ENCODE measurements around the gene CTNNAL1. TPM values are rescaled to one million over a fixed set of nuclear protein-coding genes. Genes with fewer than 3 reads are reported as not detected.
"Not testable (repeated sequence)": the region's sequence is repeated elsewhere in the genome, so short reads cannot be mapped to it uniquely, and the experiment has no call there.

CTNNAL1 gene
- total RNA-seq, 2 donors from 2014 or later, result 3.1 to 9.6 TPM

GRCh38 chr9:108921200-108921599 lies 92.1 kb downstream of the CTNNAL1 start:
- no peak overlapping the region for H3K27ac Mint-ChIP-seq
- DNase-seq (no peak), ATAC-seq (no peak)
- no peak overlapping the region for H3K4me3 Mint-ChIP-seq
- H3K36me3 Mint-ChIP-seq (ENCODE audit: low read depth), result peaks cover 20% of the 10 kb centered on the region
- H3K27me3 Mint-ChIP-seq, result no peaks in the 10 kb centered on the region
- no peaks in the 10 kb centered on the region for H3K9me3 ChIP-seq (ENCODE audit: control insufficient read depth, low read length, poor library complexity, severe bottlenecking)
- H3K4me1 Mint-ChIP-seq, result peaks cover 11% of the 10 kb centered on the region

DNA sequence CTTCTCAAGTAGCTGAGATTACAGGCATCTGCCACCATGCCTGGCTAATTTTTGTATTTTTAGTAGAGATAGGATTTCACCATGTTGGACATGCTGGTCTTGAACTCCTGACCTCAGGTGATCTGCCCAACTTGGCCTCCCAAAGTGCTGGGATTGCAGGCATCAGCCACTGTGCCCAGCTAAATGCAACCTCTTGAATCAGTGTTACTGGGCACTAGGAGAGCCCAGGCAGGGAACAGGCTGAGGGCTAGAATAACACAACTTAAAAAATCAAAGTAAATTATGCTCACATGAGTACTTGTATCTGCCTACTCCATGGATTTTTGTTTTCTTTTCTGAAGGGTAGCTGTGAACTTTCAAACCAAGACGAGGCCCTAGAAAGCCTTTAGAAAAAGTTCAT lies 92.9 kb downstream of the CTNNAL1 start:
- not testable (repeated sequence) for ATAC-seq; H3K27ac Mint-ChIP-seq; H3K4me3 Mint-ChIP-seq; H3K4me1 Mint-ChIP-seq; DNase-seq; H3K9me3 ChIP-seq (ENCODE audit: control insufficient read depth, low read length, poor library complexity, severe bottlenecking); H3K27me3 Mint-ChIP-seq
- H3K36me3 Mint-ChIP-seq (ENCODE audit: low read depth), result peaks cover 18% of the 10 kb centered on the region

GRCh38 chr9:108919517-108919916 lies 93.8 kb downstream of the CTNNAL1 start:
- no peak for ATAC-seq
- Mint-ChIP-seq H3K4me1 (peaks cover under 1% of the 10 kb centered on the region), H3K27ac (no peak overlapping the region), H3K36me3 (ENCODE audit: low read depth) (peaks cover 9% of the 10 kb centered on the region), H3K4me3 (no peak overlapping the region), H3K27me3 (no peaks in the 10 kb centered on the region)
- no peak for DNase-seq
- H3K9me3 ChIP-seq (ENCODE audit: control insufficient read depth, low read length, poor library complexity, severe bottlenecking), result no peaks in the 10 kb centered on the region

- H3K9me3 ChIP-seq (ENCODE audit: control insufficient read depth, low read length, poor library complexity, severe bottlenecking), result no peaks in the 10 kb centered on the region
- Mint-ChIP-seq H3K4me1 (peaks cover 19% of the 10 kb centered on the region), H3K36me3 (ENCODE audit: low read depth) (peaks cover 14% of the 10 kb centered on the region), H3K27ac (no peak overlapping the region), H3K27me3 (no peaks in the 10 kb centered on the region), H3K4me3 (no peak overlapping the region)
- no peak for ATAC-seq
- DNase-seq, result no peak
These were observed 99.9 kb downstream of the CTNNAL1 start for GRCh38 chr9:108913391-108913790.

DNA sequence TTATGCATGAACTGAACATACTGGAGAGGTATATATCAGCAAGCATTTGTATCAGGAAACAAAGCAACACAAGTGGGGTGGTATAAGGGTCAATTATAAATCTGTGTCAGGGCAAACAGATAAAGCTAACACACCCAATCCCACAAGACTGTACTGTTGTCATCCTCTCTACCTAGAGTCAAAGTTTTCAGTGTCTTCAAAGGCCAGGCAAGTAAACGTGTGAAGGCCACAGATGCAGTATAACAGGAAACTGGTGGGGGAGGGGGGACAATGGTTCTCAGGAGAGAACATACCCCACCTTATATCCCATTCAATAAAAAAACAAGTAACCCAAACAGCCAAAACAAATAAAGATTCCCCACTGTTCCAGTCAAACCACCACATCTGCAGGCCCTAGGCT lies 101.5 kb downstream of the CTNNAL1 start:
- Mint-ChIP-seq H3K27ac (peak overlapping the region; percentile 66), H3K4me1 (peaks cover 20% of the 10 kb centered on the region), H3K36me3 (ENCODE audit: low read depth) (peaks cover 21% of the 10 kb centered on the region), H3K4me3 (no peak overlapping the region), H3K27me3 (no peaks in the 10 kb centered on the region)
- ATAC-seq (peak; percentile 72), DNase-seq (no peak)
- H3K9me3 ChIP-seq (ENCODE audit: control insufficient read depth, low read length, poor library complexity, severe bottlenecking), result no peaks in the 10 kb centered on the region

GRCh38 chr9:108910914-108911313 lies 102.4 kb downstream of the CTNNAL1 start:
- no peak for DNase-seq
- peaks cover 22% of the 10 kb centered on the region for H3K36me3 Mint-ChIP-seq (ENCODE audit: low read depth)
- no peaks in the 10 kb centered on the region for H3K27me3 Mint-ChIP-seq
- H3K9me3 ChIP-seq (ENCODE audit: control insufficient read depth, low read length, poor library complexity, severe bottlenecking), result no peaks in the 10 kb centered on the region
- no peak overlapping the region for H3K4me3 Mint-ChIP-seq
- peaks cover 20% of the 10 kb centered on the region for H3K4me1 Mint-ChIP-seq
- peak overlapping the region; percentile 66 for H3K27ac Mint-ChIP-seq
- ATAC-seq, result no peak

DNA sequence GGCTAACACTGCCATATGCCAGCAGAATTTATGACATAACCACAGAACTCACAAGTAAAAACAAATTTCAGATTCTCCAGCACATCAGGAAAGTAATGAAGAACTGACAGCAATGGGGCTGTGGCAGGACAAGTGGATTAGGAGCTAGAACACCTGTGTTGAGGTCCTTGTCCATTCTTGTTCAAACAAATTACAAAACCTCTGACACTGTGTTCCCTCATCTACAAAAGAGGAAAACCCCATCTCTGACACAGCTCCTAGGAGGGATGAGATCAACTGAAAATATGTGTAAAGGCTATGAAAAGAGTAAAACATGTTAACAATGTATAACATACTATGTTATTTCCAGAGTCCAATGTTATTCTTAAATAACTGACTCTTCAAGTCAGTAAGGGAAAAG lies 102.9 kb downstream of the CTNNAL1 start:
- no peak for ATAC-seq

DNA sequence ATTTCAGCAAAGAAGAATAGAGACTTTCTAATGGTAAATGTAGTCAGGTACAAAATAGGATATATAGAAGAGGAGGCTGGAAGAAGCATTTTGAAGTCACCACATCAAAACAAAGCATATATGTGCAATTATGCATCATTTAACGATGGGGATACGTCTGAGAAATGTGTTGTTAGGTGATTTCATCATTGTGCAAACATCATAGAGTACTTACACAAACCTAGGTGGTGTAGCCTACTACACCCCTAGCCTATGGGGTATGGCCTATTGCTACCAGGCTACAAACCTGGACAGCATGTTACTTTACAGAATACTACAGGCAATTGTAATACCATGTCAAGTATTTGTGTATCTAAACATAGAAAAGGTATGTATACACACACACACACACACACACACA lies 107.8 kb downstream of the CTNNAL1 start:
- no peak overlapping the region for H3K4me3 Mint-ChIP-seq
- H3K27me3 Mint-ChIP-seq, result no peaks in the 10 kb centered on the region
- peak overlapping the region; percentile 34 for H3K27ac Mint-ChIP-seq
- peaks cover 42% of the 10 kb centered on the region for H3K36me3 Mint-ChIP-seq (ENCODE audit: low read depth)
- ATAC-seq, result no peak
- peaks cover 19% of the 10 kb centered on the region for H3K4me1 Mint-ChIP-seq
- DNase-seq, result no peak
- no peaks in the 10 kb centered on the region for H3K9me3 ChIP-seq (ENCODE audit: control insufficient read depth, low read length, poor library complexity, severe bottlenecking)

More for the DNA sequence above, 102.9 kb downstream of the CTNNAL1 start:
- peaks cover 23% of the 10 kb centered on the region for H3K36me3 Mint-ChIP-seq (ENCODE audit: low read depth)
- peak overlapping the region; percentile 66 for H3K27ac Mint-ChIP-seq
- no peaks in the 10 kb centered on the region for H3K27me3 Mint-ChIP-seq
- no peak for DNase-seq
- no peaks in the 10 kb centered on the region for H3K9me3 ChIP-seq (ENCODE audit: control insufficient read depth, low read length, poor library complexity, severe bottlenecking)
- peaks cover 20% of the 10 kb centered on the region for H3K4me1 Mint-ChIP-seq
- H3K4me3 Mint-ChIP-seq, result no peak overlapping the region

DNA sequence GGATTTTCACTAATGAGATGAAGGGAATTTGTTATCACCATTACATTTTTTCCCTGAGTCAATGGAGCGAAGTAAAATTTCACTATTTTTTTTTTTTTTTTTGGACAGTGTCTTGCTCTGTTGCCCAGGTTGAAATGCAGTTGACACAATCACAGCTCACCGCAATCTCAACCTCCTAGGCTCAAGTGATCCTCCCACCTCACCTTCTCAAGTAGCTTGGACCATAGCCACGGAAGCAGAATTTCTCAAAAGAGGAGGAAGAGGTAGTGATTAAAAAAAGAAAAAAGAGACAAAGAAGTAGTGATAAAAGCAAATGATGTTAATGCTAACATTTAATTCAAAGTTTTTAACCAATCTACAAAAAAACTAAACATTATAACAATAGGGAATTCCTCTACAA lies 109.1 kb downstream of the CTNNAL1 start:
- Mint-ChIP-seq H3K36me3 (ENCODE audit: low read depth) (peaks cover 42% of the 10 kb centered on the region), H3K27me3 (no peaks in the 10 kb centered on the region), H3K4me1 (peaks cover 14% of the 10 kb centered on the region), H3K27ac (no peak overlapping the region), H3K4me3 (no peak overlapping the region)
- ATAC-seq (no peak), DNase-seq (no peak)
- H3K9me3 ChIP-seq (ENCODE audit: control insufficient read depth, low read length, poor library complexity, severe bottlenecking), result no peaks in the 10 kb centered on the region

DNA sequence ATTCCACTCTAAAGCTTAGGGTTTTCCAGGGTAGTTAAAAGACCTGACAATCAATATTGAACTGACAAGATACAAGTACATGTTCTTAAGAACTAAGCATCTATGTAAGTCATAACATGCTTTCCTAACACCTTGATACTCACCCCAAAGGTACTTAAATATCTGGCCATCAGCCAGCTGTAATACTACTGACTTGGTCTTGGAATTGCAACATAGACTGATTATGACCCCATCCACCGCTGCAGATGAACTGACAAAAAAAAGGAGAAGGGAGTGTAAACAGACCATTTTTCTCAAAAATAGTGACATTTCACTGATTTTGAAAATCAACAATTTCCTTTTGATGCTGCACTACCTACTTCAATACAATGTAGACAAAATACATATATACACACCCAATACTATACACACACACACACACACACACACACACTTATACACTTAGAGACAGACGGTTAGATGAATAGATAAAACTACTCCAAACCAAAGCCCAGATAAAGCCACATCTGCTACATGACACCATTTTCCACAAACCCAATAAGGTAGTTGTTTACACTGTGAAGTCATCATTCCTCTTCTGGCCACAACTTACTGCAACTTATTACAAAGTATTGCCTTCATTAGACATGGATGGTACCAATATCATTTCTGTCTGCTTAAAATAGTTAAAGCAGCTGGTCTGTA lies 109.7 kb downstream of the CTNNAL1 start:
- H3K9me3 ChIP-seq (ENCODE audit: control insufficient read depth, low read length, poor library complexity, severe bottlenecking), result no peaks in the 10 kb centered on the region
- Mint-ChIP-seq H3K36me3 (ENCODE audit: low read depth) (peaks cover 37% of the 10 kb centered on the region), H3K27ac (no peak overlapping the region), H3K4me1 (peaks cover 14% of the 10 kb centered on the region), H3K27me3 (no peaks in the 10 kb centered on the region), H3K4me3 (no peak overlapping the region)
- DNase-seq (no peak), ATAC-seq (no peak)

DNA sequence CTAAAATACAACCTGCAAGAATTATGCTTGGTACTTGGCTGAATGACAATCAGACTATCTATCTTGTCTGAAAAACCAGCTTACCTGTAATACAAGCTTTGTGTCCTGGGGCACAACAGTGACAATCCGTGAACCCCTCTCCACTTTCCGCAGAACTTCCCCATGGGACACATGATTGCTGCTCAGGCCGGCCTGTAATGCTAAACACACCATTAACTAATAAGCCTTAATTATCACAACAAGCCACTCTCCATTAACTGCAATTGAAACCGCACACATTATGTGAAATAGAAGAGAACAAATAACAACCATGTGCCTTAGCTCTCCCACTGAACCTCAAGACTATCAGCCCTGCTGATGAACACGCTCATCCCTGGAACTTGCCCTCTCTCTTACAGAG lies 113.1 kb downstream of the CTNNAL1 start:
- no peak for ATAC-seq
- Mint-ChIP-seq H3K4me1 (peaks cover 9% of the 10 kb centered on the region), H3K27ac (no peak overlapping the region), H3K4me3 (no peak overlapping the region), H3K36me3 (ENCODE audit: low read depth) (peaks cover 29% of the 10 kb centered on the region), H3K27me3 (no peaks in the 10 kb centered on the region)
- DNase-seq, result no peak
- H3K9me3 ChIP-seq (ENCODE audit: control insufficient read depth, low read length, poor library complexity, severe bottlenecking), result no peaks in the 10 kb centered on the region

DNA sequence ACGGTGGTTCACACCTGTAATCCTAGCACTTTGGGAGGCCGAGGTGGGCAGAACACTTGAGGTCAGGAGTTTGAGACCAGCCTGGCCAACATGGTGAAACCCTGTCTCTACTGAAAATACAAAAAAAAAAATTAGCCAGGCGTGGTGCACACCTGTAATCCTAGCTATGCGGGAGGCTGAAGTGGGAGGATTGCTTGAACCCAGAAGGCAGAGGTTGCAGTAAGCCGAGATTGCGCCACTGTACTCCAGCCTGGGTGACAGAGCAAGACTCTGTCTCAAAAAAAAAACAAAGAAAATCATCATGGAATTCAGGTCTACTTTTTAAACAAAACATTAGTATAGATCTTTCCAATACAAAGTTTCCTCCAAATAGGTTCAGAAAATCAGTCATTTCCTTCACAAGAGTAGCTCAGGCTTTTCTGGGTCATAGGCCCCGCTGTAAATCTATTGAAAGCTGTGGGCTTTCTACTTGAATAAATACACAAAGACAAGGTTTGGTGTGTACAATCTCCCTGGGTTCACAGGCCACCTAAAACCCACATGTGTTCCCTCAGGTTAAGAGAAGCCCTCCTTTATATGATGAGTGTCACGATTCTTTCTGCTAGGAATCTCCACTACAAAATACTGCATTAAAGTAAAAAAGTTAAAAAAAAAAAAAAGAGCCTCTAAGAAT lies 114.1 kb downstream of the CTNNAL1 start:
- not testable (repeated sequence) for H3K9me3 ChIP-seq (ENCODE audit: control insufficient read depth, low read length, poor library complexity, severe bottlenecking); H3K4me3 Mint-ChIP-seq; H3K27ac Mint-ChIP-seq; ATAC-seq; H3K4me1 Mint-ChIP-seq; H3K27me3 Mint-ChIP-seq; DNase-seq
- peaks cover 30% of the 10 kb centered on the region for H3K36me3 Mint-ChIP-seq (ENCODE audit: low read depth)

- DNase-seq (no peak), ATAC-seq (no peak)
- no peak overlapping the region for H3K27ac Mint-ChIP-seq
- no peak overlapping the region for H3K4me3 Mint-ChIP-seq
- peaks cover 6% of the 10 kb centered on the region for H3K4me1 Mint-ChIP-seq
- no peaks in the 10 kb centered on the region for H3K9me3 ChIP-seq (ENCODE audit: control insufficient read depth, low read length, poor library complexity, severe bottlenecking)
- no peaks in the 10 kb centered on the region for H3K27me3 Mint-ChIP-seq
- H3K36me3 Mint-ChIP-seq (ENCODE audit: low read depth), result peaks cover 26% of the 10 kb centered on the region
These were observed 115.8 kb downstream of the CTNNAL1 start for GRCh38 chr9:108897324-108898096.

Data from T-helper 17 cell (primary cell).